Activated naive CD8-positive, alpha-beta T cell treated with anti-CD3 and anti-CD28 coated beads, Interleukin-2, amount 50 U/mL, for 24 hours (primary cell): ENCODE data around the gene COPB1.
A peak's percentile ranks its signal among the peaks of the same experiment; 100 is the strongest.

Experiments
- ATAC-seq: fragments of 150-1000 bp; cut with Tn5 transposase; one replicate; pipeline ENCODE4 v1.10.0; 2021
- DNase-seq: peaks from one replicate; pipeline ENCODE4 v3.0.0; 2021
- H3K27ac Mint-ChIP-seq: one replicate; pipeline ENCODE4 v1.8.0; 2021; ENCODE audit warnings: mild to moderate bottlenecking, mixed read lengths
- H3K27me3 Mint-ChIP-seq: one replicate; pipeline ENCODE4 v1.8.0; 2021; ENCODE audit warnings: mixed read lengths
- H3K36me3 Mint-ChIP-seq: one replicate; pipeline ENCODE4 v1.8.0; 2021; ENCODE audit warnings: low read depth, mixed read lengths
- H3K4me1 Mint-ChIP-seq: one replicate; pipeline ENCODE4 v1.8.0; 2021; ENCODE audit warnings: mixed read lengths
- H3K4me3 Mint-ChIP-seq: one replicate; pipeline ENCODE4 v1.8.0; 2021; ENCODE audit warnings: mild to moderate bottlenecking, moderate library complexity, mixed read lengths
- H3K9me3 Mint-ChIP-seq: one replicate; pipeline ENCODE4 v1.8.0; 2021; ENCODE audit warnings: mixed read lengths

The COPB1 gene

DNA sequence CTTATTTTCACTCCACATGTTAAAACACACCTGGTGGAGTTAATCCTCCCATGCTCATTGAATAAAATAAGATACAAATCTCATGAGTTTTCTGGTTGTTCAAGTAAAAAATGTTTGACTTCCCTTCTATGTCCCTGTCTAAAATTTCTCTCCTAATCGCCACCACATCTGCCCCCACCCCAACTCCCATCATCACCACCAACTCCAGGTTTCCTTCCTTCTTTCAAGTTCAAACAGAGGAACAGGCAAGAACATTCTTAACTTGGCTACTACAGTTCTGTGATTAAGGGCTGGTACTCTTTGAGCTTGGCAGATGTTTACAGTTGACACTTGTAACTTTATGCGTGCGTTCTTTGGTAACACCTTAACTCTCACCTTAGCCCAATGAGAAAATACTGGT, 29.7 kb upstream of the COPB1 start:
- Mint-ChIP-seq H3K9me3 (no peaks in the 10 kb centered on the region), H3K27ac (no peak overlapping the region), H3K4me1 (no peaks in the 10 kb centered on the region), H3K27me3 (no peaks in the 10 kb centered on the region), H3K36me3 (peaks cover 1% of the 10 kb centered on the region), H3K4me3 (no peak overlapping the region)
- DNase-seq: no peak
- ATAC-seq: no peak

GRCh38 chr11:14522801-14523200, 23.2 kb upstream of the COPB1 start:
- H3K4me3 Mint-ChIP-seq: no peak overlapping the region

DNA sequence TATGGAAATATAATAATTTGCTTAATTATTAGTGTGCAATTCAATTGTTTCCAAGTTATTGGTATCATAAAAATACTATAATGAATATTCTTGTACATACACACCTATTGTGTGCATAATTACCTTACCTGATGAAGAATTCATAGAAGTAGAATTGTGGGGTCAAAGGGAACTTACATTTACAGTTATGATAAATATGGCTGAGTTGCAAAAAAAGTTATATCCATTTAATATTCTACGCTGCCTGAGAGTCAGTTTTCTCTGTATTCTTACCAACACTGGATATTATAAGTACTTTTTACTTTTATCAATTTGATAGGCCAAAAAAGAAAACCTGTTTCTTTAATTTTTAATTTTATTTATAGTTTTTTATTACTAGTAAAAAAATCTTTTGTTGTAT, 22.6 kb upstream of the COPB1 start:
- no peak overlapping the region for H3K27ac Mint-ChIP-seq
- DNase-seq (no peak), ATAC-seq (no peak)
- H3K4me3 Mint-ChIP-seq: no peak overlapping the region
- no peaks in the 10 kb centered on the region for H3K27me3 Mint-ChIP-seq
- H3K4me1 Mint-ChIP-seq: peaks cover 31% of the 10 kb centered on the region
- no peaks in the 10 kb centered on the region for H3K9me3 Mint-ChIP-seq
- H3K36me3 Mint-ChIP-seq: peaks cover 25% of the 10 kb centered on the region

More at GRCh38 chr11:14522801-14523200, 23.2 kb upstream of the COPB1 start:
- Mint-ChIP-seq H3K27me3 (no peaks in the 10 kb centered on the region), H3K36me3 (peaks cover 20% of the 10 kb centered on the region), H3K27ac (no peak overlapping the region), H3K4me1 (peaks cover 25% of the 10 kb centered on the region), H3K9me3 (no peaks in the 10 kb centered on the region)
- no peak for ATAC-seq
- no peak for DNase-seq

- ATAC-seq: no peak
- Mint-ChIP-seq H3K36me3 (peaks cover 29% of the 10 kb centered on the region), H3K4me3 (peak overlapping the region; percentile 94), H3K27me3 (no peaks in the 10 kb centered on the region), H3K4me1 (peaks cover 34% of the 10 kb centered on the region), H3K27ac (peak overlapping the region; percentile 97), H3K9me3 (no peaks in the 10 kb centered on the region)
- no peak for DNase-seq
Measured at GRCh38 chr11:14520747-14521151, 21.1 kb upstream of the COPB1 start.

DNA sequence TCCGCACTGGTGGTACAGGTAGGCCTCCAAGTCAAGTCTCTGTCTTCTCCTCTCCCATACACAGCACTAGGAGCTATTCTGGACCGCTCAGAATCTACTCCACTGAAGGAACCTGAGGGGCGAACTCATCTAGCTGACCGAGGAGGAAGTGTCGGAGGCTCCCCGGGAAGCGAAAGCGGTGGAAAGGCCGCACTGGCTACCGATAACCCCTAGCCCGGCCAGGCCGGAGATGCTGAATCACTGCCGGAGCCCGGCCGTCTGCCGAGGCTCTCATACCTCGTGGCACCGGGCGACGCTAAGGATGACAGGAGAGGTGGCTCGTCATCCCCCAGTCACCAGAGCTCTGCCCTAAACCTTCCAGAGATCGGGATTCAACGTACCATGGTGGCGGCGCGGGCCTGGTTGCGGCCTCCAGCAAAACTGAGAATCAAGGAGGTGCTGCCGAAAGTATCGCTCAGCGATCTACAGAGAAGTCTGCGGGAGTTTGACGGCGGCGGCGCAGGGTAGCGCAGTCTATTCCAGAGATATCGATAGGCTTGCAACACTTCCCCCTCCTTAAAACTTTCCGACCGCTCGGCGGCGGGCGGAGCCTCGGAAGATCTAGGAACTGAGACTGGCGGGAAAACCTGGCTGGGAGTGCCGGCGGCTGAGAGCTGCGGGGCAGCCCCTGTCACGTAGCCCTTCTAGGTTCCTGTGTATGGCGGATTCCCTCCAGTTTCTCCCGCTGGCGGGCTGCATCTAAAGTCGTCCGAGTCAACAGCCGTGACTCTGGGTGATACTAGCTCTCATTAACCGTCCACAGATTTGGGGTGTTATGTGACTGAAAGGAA, 20.5 kb upstream of the COPB1 start, which contains the start of gene PSMA1:
PSMA1 (minus strand) TSS at position 470 of the 830 bp plus-strand sequence; CDS start at position 383, 87 bp downstream.
- Mint-ChIP-seq H3K27ac (peak within 1 kb of the TSS; percentile 97), H3K36me3 (peaks cover 29% of the 10 kb centered on the region), H3K27me3 (no peaks in the 10 kb centered on the region), H3K9me3 (no peaks in the 10 kb centered on the region), H3K4me1 (peaks cover 34% of the 10 kb centered on the region), H3K4me3 (peak within 1 kb of the TSS; percentile 94)
- peak; percentile 94 for ATAC-seq
- peak; percentile 93 for DNase-seq

- H3K4me1 Mint-ChIP-seq: peaks cover 34% of the 10 kb centered on the region
- H3K36me3 Mint-ChIP-seq: peaks cover 34% of the 10 kb centered on the region
- no peaks in the 10 kb centered on the region for H3K9me3 Mint-ChIP-seq
- DNase-seq (no peak), ATAC-seq (peak; percentile 30)
- H3K4me3 Mint-ChIP-seq: peak overlapping the region; percentile 94
- no peaks in the 10 kb centered on the region for H3K27me3 Mint-ChIP-seq
- H3K27ac Mint-ChIP-seq: peak overlapping the region; percentile 97
Measured at GRCh38 chr11:14519597-14519916, 19.9 kb upstream of the COPB1 start.

GRCh38 chr11:14518820-14519219, 19.2 kb upstream of the COPB1 start:
- DNase-seq (no peak), ATAC-seq (no peak)
- peak overlapping the region; percentile 97 for H3K27ac Mint-ChIP-seq
- peaks cover 37% of the 10 kb centered on the region for H3K36me3 Mint-ChIP-seq
- H3K4me3 Mint-ChIP-seq: peak overlapping the region; percentile 94
- peaks cover 34% of the 10 kb centered on the region for H3K4me1 Mint-ChIP-seq
- no peaks in the 10 kb centered on the region for H3K27me3 Mint-ChIP-seq
- no peaks in the 10 kb centered on the region for H3K9me3 Mint-ChIP-seq

- Mint-ChIP-seq H3K27me3 (no peaks in the 10 kb centered on the region), H3K36me3 (peaks cover 56% of the 10 kb centered on the region), H3K9me3 (no peaks in the 10 kb centered on the region), H3K27ac (no peak overlapping the region), H3K4me3 (no peak overlapping the region), H3K4me1 (peaks cover 30% of the 10 kb centered on the region)
- DNase-seq: no peak
- ATAC-seq: no peak
Measured at GRCh38 chr11:14513800-14514199, 14.2 kb upstream of the COPB1 start.

DNA sequence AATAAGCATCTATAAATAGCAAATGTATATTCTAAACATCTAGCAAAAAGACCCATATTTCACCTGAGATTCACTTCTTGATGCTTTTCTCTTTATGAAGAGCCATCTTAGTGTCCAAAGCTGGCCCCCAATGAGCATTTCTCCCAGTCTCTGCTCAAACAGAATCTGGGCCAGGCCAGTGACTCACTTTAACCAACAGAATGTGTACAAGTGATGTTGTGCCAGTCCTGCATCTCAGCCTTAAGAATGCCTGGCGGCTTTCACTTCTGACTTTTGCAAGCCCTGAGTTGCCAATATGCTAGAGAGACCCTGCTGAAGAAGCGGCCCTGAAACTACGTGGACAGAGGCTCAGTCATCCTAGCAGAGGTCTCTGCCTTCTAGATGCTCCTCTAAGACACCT, 6.9 kb upstream of the COPB1 start:
- H3K9me3 Mint-ChIP-seq: no peaks in the 10 kb centered on the region
- peak overlapping the region; percentile 48 for H3K27ac Mint-ChIP-seq
- peaks cover 10% of the 10 kb centered on the region for H3K4me1 Mint-ChIP-seq
- peaks cover 61% of the 10 kb centered on the region for H3K36me3 Mint-ChIP-seq
- DNase-seq (no peak), ATAC-seq (no peak)
- no peak overlapping the region for H3K4me3 Mint-ChIP-seq
- no peaks in the 10 kb centered on the region for H3K27me3 Mint-ChIP-seq

DNA sequence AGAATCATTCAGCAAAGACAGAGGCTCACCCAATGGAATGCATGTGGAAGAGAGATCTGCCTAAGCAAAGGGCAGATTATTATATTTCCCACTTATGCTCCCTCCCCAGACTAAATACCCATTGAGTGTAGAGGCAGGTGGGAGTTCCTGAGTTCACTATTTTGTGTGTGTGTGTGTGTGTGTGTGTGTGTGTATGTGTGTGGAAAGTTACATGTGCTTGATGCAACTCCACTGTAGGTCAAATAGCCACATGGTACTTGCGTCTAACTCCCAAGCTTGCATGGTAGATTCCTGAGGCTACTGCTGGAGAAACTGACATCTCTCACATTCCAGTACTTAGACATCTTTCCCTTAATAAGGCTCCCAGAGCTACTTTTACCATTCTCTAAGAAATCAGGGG, 3.4 kb upstream of the COPB1 start:
- no peak for ATAC-seq
- Mint-ChIP-seq H3K36me3 (peaks cover 39% of the 10 kb centered on the region), H3K27ac (no peak overlapping the region), H3K27me3 (no peaks in the 10 kb centered on the region), H3K4me1 (peaks cover 17% of the 10 kb centered on the region), H3K4me3 (no peak overlapping the region), H3K9me3 (no peaks in the 10 kb centered on the region)
- DNase-seq: no peak

DNA sequence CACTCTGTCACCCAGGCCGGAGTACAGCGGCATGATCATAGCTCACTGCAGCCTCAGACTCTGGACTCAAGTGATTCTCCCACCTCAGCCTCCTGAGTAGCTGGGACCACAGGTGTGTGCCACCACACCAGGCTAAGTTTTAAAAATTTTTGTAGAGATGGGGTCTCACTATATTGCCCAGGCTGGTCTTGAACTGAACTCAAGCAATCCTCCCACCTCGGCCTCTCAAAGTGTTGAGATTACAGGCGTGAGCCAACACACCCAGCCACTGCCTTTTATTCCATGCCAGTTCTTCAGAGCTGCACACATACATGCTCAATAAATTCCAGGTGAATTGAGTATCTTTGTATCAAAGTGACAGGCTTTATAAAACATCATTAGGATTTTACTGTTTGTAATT, 2.4 kb upstream of the COPB1 start:
- Mint-ChIP-seq H3K27me3 (no peaks in the 10 kb centered on the region), H3K36me3 (peaks cover 41% of the 10 kb centered on the region), H3K4me1 (peaks cover 26% of the 10 kb centered on the region), H3K9me3 (no peaks in the 10 kb centered on the region), H3K4me3 (no peak overlapping the region), H3K27ac (peak overlapping the region; percentile 24)
- DNase-seq (no peak), ATAC-seq (no peak)

DNA sequence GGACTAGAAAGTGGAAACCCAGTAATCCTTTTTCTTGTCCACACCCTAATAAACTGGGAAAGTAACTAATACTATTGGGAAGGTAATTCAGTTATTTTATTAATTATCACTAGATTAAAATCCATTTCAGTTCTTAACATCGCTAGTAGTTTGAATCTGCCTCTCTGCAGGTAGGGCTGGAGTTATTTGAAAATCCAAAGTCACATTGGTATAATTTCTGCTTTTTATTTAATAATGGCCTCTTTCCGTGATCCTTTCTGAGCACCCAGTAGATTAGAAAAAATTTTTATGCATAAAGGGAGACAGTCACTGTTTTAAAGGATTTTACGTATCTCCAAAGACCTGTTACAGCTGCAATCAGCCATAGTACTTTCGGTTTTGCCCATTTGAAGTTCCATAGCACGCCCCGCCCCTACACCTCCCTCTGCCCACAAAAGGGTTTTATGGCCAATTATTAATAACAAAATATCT, 605 bp upstream of the COPB1 start:
- Mint-ChIP-seq H3K4me3 (peak overlapping the region; percentile 88), H3K36me3 (peaks cover 39% of the 10 kb centered on the region), H3K27me3 (no peaks in the 10 kb centered on the region), H3K27ac (peak overlapping the region; percentile 94), H3K9me3 (no peaks in the 10 kb centered on the region), H3K4me1 (peaks cover 34% of the 10 kb centered on the region)
- peak; percentile 52 for DNase-seq
- ATAC-seq: no peak

DNA sequence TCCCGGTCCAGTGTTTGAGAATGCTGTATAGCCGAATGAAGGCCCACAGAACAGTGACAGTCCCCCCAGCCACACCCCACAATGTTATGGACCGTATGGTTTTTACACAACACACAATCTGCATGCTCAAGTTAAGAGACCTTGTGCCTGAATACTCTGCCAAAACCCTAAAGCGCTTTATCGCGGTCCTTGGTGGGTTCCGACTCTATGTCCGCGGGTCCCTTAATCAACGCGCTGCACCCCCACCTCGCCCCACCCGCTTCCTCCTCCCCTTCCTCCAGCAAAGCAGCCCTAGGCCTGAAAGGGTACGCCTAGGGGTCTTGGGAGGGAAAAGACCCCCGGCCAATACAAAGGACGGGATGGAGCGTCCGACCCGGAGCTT, 442 bp downstream of the COPB1 start:
- Mint-ChIP-seq H3K36me3 (peaks cover 39% of the 10 kb centered on the region), H3K9me3 (no peaks in the 10 kb centered on the region), H3K27ac (peak overlapping the region; percentile 75), H3K27me3 (no peaks in the 10 kb centered on the region), H3K4me3 (peak overlapping the region; percentile 88), H3K4me1 (peaks cover 38% of the 10 kb centered on the region)
- DNase-seq: peak; percentile 41
- ATAC-seq: peak; percentile 21

GRCh38 chr11:14480716-14481115, 18.9 kb downstream of the COPB1 start:
- Mint-ChIP-seq H3K4me3 (peak overlapping the region; percentile 14), H3K27me3 (no peaks in the 10 kb centered on the region), H3K36me3 (peaks cover 53% of the 10 kb centered on the region), H3K9me3 (no peaks in the 10 kb centered on the region), H3K27ac (peak overlapping the region; percentile 60), H3K4me1 (peaks cover 10% of the 10 kb centered on the region)
- ATAC-seq: no peak
- no peak for DNase-seq

DNA sequence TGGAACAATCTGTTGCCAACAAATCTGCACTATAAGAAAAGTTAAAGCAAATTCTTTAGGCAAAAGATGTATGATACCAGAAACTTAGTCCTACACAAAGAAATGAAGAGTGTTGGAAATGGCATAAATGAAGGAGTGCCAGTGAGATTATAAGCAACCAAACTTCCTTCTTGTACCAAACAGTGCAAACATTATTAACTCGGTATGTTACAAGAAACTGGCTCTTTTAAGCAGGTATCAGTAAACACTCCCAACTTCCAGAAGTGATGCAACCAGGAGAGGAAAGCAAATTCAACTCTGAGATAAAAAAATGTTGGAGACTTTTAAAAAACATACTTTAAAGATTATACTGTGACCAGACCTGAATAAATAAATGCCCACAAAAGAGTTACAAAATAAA, 28.5 kb downstream of the COPB1 start:
- Mint-ChIP-seq H3K9me3 (no peaks in the 10 kb centered on the region), H3K27me3 (no peaks in the 10 kb centered on the region), H3K27ac (peak overlapping the region; percentile 11), H3K4me3 (no peak overlapping the region), H3K4me1 (peaks cover 21% of the 10 kb centered on the region), H3K36me3 (peaks cover 66% of the 10 kb centered on the region)
- DNase-seq (no peak), ATAC-seq (no peak)
